ENCODE results near the gene AP2A1.

GRCh38 chr19:49838885-49839588 is 72.2 kb downstream of the AP2A1 start:
- TF ChIP-seq EZH2 (IDR thresholded peaks at IDR 0.05; ENCODE audit: low read length, missing control alignments), result no peak
- no peak for TF ChIP-seq CTCF (conservative IDR thresholded peaks at IDR 0.05 in 1 of 2, IDR thresholded peaks at IDR 0.05 in 1 of 2; ENCODE audit: low read depth in 1 of 2, low read length in 2 of 2)

Data from fibroblast of lung (primary cell).